ENCODE results near the gene SP110. TPM values are rescaled to one million over a fixed set of nuclear protein-coding genes. Genes with fewer than 3 reads are reported as not detected.

Gene SP110
- polyA plus RNA-seq, 1 donor: 16.5 TPM

DNA sequence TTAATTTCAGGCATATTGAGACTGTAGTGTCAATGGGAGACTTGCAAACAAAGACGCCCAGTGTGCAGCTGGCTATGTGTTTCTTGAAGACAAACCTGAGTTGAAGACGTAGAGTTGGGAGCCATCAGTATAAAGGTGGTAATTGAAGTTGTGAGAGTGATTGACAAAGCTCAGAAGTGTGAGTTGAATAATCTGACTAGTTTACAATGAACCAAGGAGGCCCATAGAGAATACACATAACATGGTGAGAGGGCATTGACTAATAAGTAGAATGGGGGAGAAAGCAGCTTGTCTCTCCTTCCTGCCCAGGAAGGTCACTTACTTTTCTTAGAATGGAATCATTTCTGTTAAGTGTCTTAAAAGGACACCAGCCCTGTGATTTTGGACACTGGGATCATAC is 14.1 kb downstream of the SP110 start:
- Histone ChIP-seq H3K9me3 (ENCODE audit: control insufficient read depth, low read depth, low read length) (no peaks in the 10 kb centered on the region), H3K4me1 (ENCODE audit: control insufficient read depth, insufficient read depth, low read length) (no peaks in the 10 kb centered on the region), H3K27me3 (ENCODE audit: control insufficient read depth, insufficient read depth, low read length) (no peaks in the 10 kb centered on the region), H3K36me3 (ENCODE audit: control insufficient read depth, insufficient read depth, low read length) (peaks cover 51% of the 10 kb centered on the region), H3K4me3 (ENCODE audit: low read length) (no peak overlapping the region), H3K27ac (ENCODE audit: low read length) (no peak overlapping the region)
- WGBS (ENCODE audit: insufficient coverage, low lambda C conversion rate): no CpG with 5 or more reads among the region's 2 CpGs
- no peak for DNase-seq

GRCh38 chr2:230205034-230205433 is 14.8 kb downstream of the SP110 start:
- Histone ChIP-seq H3K4me1 (ENCODE audit: control insufficient read depth, insufficient read depth, low read length) (no peaks in the 10 kb centered on the region), H3K27me3 (ENCODE audit: control insufficient read depth, insufficient read depth, low read length) (no peaks in the 10 kb centered on the region), H3K27ac (ENCODE audit: low read length) (no peak overlapping the region), H3K36me3 (ENCODE audit: control insufficient read depth, insufficient read depth, low read length) (peaks cover 52% of the 10 kb centered on the region), H3K9me3 (ENCODE audit: control insufficient read depth, low read depth, low read length) (no peaks in the 10 kb centered on the region), H3K4me3 (ENCODE audit: low read length) (no peak overlapping the region)
- 80% methylated on average over 1 of the region's 1 CpG for WGBS (ENCODE audit: insufficient coverage, low lambda C conversion rate)
- no peak for DNase-seq

GRCh38 chr2:230203110-230203676 is 16.6 kb downstream of the SP110 start:
- DNase-seq: no peak
- Histone ChIP-seq H3K27me3 (ENCODE audit: control insufficient read depth, insufficient read depth, low read length) (no peaks in the 10 kb centered on the region), H3K9me3 (ENCODE audit: control insufficient read depth, low read depth, low read length) (no peaks in the 10 kb centered on the region), H3K4me3 (ENCODE audit: low read length) (no peak overlapping the region), H3K36me3 (ENCODE audit: control insufficient read depth, insufficient read depth, low read length) (peaks cover 44% of the 10 kb centered on the region), H3K27ac (ENCODE audit: low read length) (no peak overlapping the region), H3K4me1 (ENCODE audit: control insufficient read depth, insufficient read depth, low read length) (no peaks in the 10 kb centered on the region)
- 100% methylated on average over 1 of the region's 15 CpGs for WGBS (ENCODE audit: insufficient coverage, low lambda C conversion rate)

DNA sequence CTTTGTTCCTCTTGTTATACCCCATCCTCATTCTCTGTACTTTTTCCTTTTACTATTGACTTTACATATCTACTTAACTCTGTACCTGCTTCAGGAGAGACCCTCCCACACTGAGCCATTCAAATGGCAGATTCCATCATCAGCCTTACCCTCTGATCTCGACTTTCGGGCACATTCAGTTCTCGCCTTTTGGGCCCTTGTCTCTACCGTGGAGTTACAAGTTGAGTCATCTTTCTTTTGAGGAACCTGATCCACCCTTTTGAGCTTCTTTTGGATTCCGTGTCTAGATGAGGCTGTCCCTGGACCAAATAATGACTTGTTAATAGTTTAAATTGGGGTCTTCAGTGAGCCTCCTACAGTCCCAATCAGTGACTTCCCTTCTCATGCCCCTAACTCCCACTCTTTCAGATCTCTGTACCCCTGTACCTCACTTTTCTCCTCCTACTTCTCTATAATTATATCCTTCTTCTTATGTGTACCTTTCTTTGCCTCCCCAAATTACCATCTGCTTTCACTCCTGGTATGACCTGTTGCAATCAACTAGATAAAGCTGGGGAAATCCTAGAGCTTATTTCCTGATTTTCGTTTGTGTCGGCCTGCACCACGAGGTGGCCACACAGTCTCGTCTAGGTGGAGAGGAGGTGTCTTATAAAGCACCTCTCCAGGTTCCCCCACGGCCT is 17.2 kb downstream of the SP110 start:
- no peaks in the 10 kb centered on the region for H3K27me3 ChIP-seq (ENCODE audit: control insufficient read depth, insufficient read depth, low read length)
- 100% methylated on average over 1 of the region's 10 CpGs for WGBS (ENCODE audit: insufficient coverage, low lambda C conversion rate)
- no peak overlapping the region for H3K4me3 ChIP-seq (ENCODE audit: low read length)
- no peak for DNase-seq
- H3K9me3 ChIP-seq (ENCODE audit: control insufficient read depth, low read depth, low read length): no peaks in the 10 kb centered on the region
- peaks cover 44% of the 10 kb centered on the region for H3K36me3 ChIP-seq (ENCODE audit: control insufficient read depth, insufficient read depth, low read length)
- no peak overlapping the region for H3K27ac ChIP-seq (ENCODE audit: low read length)
- H3K4me1 ChIP-seq (ENCODE audit: control insufficient read depth, insufficient read depth, low read length): no peaks in the 10 kb centered on the region

- DNase-seq: no peak
- Histone ChIP-seq H3K27ac (ENCODE audit: low read length) (no peak overlapping the region), H3K9me3 (ENCODE audit: control insufficient read depth, low read depth, low read length) (no peaks in the 10 kb centered on the region), H3K4me3 (ENCODE audit: low read length) (no peak overlapping the region), H3K36me3 (ENCODE audit: control insufficient read depth, insufficient read depth, low read length) (peaks cover 6% of the 10 kb centered on the region), H3K4me1 (ENCODE audit: control insufficient read depth, insufficient read depth, low read length) (no peaks in the 10 kb centered on the region), H3K27me3 (ENCODE audit: control insufficient read depth, insufficient read depth, low read length) (no peaks in the 10 kb centered on the region)
- 59% methylated on average over 6 of the region's 10 CpGs for WGBS (ENCODE audit: insufficient coverage, low lambda C conversion rate)
Measured at GRCh38 chr2:230184727-230185578, 34.8 kb downstream of the SP110 start.

- H3K27ac ChIP-seq (ENCODE audit: low read length): no peak overlapping the region
- WGBS (ENCODE audit: insufficient coverage, low lambda C conversion rate): no CpG with 5 or more reads among the region's 2 CpGs
- H3K36me3 ChIP-seq (ENCODE audit: control insufficient read depth, insufficient read depth, low read length): peaks cover 19% of the 10 kb centered on the region
- DNase-seq: no peak
- no peak overlapping the region for H3K4me3 ChIP-seq (ENCODE audit: low read length)
- H3K27me3 ChIP-seq (ENCODE audit: control insufficient read depth, insufficient read depth, low read length): no peaks in the 10 kb centered on the region
- H3K9me3 ChIP-seq (ENCODE audit: control insufficient read depth, low read depth, low read length): no peaks in the 10 kb centered on the region
- no peaks in the 10 kb centered on the region for H3K4me1 ChIP-seq (ENCODE audit: control insufficient read depth, insufficient read depth, low read length)
Measured at GRCh38 chr2:230181195-230181594, 38.6 kb downstream of the SP110 start.

DNA sequence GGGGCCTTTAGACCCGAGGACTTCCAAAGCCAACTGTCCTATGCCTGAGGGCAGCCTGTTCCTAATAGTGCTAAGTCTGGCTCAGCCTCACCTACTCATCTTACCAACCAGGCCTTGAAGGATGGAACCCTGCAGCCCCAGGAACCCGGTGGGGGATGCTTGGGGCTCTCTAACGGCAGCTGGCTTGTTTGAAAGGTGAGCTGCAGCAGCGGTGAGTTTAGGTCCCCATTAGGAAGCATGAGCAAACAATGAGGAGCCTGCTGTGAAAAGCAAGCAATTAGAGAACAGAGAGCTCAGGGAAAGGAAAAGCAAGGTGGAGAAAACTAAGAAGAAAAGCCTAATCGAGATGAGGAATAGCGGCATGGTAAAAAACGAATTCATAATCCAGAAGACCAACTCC is 39.9 kb downstream of the SP110 start:
- 100% methylated on average over 1 of the region's 7 CpGs for WGBS (ENCODE audit: insufficient coverage, low lambda C conversion rate)
- peaks cover 22% of the 10 kb centered on the region for H3K36me3 ChIP-seq (ENCODE audit: control insufficient read depth, insufficient read depth, low read length)
- no peaks in the 10 kb centered on the region for H3K4me1 ChIP-seq (ENCODE audit: control insufficient read depth, insufficient read depth, low read length)
- DNase-seq: no peak
- H3K9me3 ChIP-seq (ENCODE audit: control insufficient read depth, low read depth, low read length): no peaks in the 10 kb centered on the region
- H3K27me3 ChIP-seq (ENCODE audit: control insufficient read depth, insufficient read depth, low read length): no peaks in the 10 kb centered on the region
- no peak overlapping the region for H3K27ac ChIP-seq (ENCODE audit: low read length)
- no peak overlapping the region for H3K4me3 ChIP-seq (ENCODE audit: low read length)

DNA sequence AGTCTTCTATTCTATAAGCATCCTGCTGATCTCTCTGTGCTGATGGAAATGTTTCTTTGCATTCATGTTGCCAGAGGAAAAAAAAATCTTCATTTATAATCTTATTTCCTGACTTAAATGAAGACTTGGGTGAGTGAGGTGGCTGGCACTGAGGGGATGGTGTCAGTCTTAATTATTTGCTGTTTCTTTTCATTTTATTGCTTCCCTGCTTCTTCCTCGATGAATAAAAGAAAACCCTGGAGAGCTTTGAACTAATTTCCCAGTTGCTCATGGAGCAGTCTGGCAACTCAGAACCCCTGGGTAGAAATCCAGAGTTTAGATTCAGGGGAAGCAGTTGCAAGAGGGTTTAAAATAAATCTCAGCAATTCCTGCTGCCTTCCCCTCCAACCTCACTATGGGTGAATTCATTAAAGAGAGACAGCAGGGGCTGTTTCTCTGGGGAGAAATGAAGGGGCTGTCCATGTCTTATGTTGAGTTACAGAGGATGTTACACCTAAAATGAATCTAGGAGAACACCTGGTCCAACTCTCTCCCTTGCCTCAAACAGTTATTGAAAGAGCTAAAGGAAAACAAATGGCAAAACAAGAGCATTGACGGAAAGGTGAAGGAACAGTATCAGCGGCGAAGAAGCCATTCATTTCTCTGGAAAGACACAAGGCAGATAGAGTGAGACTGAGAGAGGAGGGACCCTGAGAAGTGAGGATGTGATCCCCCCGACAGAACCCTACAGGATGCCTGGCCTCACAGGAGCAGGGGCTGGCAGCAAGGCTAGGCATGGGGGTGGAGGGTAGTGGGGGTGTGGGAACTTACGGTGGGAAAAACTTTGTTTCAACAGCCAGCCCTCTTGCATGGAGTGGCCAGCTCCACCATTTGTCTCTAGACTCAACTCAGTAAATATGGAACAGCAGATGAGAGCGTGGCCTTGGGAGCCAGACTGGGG is 41.0 kb downstream of the SP110 start:
- H3K4me3 ChIP-seq (ENCODE audit: low read length): no peak overlapping the region
- WGBS (ENCODE audit: insufficient coverage, low lambda C conversion rate): 100% methylated on average over 1 of the region's 7 CpGs
- H3K9me3 ChIP-seq (ENCODE audit: control insufficient read depth, low read depth, low read length): no peaks in the 10 kb centered on the region
- no peak for DNase-seq
- H3K36me3 ChIP-seq (ENCODE audit: control insufficient read depth, insufficient read depth, low read length): peaks cover 22% of the 10 kb centered on the region
- no peaks in the 10 kb centered on the region for H3K4me1 ChIP-seq (ENCODE audit: control insufficient read depth, insufficient read depth, low read length)
- no peak overlapping the region for H3K27ac ChIP-seq (ENCODE audit: low read length)
- H3K27me3 ChIP-seq (ENCODE audit: control insufficient read depth, insufficient read depth, low read length): no peaks in the 10 kb centered on the region

- DNase-seq: no peak
- WGBS (ENCODE audit: insufficient coverage, low lambda C conversion rate): 100% methylated on average over 1 of the region's 3 CpGs
- Histone ChIP-seq H3K27ac (ENCODE audit: low read length) (no peak overlapping the region), H3K9me3 (ENCODE audit: control insufficient read depth, low read depth, low read length) (no peaks in the 10 kb centered on the region), H3K4me3 (ENCODE audit: low read length) (no peak overlapping the region), H3K27me3 (ENCODE audit: control insufficient read depth, insufficient read depth, low read length) (no peaks in the 10 kb centered on the region), H3K4me1 (ENCODE audit: control insufficient read depth, insufficient read depth, low read length) (no peaks in the 10 kb centered on the region), H3K36me3 (ENCODE audit: control insufficient read depth, insufficient read depth, low read length) (peaks cover 21% of the 10 kb centered on the region)
Measured at GRCh38 chr2:230176996-230177395, 42.8 kb downstream of the SP110 start.

GRCh38 chr2:230174466-230174865 is 45.3 kb downstream of the SP110 start:
- no peak for DNase-seq
- H3K36me3 ChIP-seq (ENCODE audit: control insufficient read depth, insufficient read depth, low read length): peaks cover 17% of the 10 kb centered on the region
- no peaks in the 10 kb centered on the region for H3K4me1 ChIP-seq (ENCODE audit: control insufficient read depth, insufficient read depth, low read length)
- no peaks in the 10 kb centered on the region for H3K27me3 ChIP-seq (ENCODE audit: control insufficient read depth, insufficient read depth, low read length)
- no peak overlapping the region for H3K27ac ChIP-seq (ENCODE audit: low read length)
- H3K9me3 ChIP-seq (ENCODE audit: control insufficient read depth, low read depth, low read length): no peaks in the 10 kb centered on the region
- H3K4me3 ChIP-seq (ENCODE audit: low read length): no peak overlapping the region
- WGBS (ENCODE audit: insufficient coverage, low lambda C conversion rate): no CpG with 5 or more reads among the region's 7 CpGs
